NCI-H510A treated with DMSO at 0.1 percent for 48 hours (cell line): ENCODE measurements around the gene PRRT4.
A peak's percentile ranks its signal among the peaks of the same experiment; 100 is the strongest.

Experiments used
- DNase-seq: peaks from one replicate; lab custom pipeline; 2025; lab: John Stamatoyannopoulos, UW

The PRRT4 gene

DNA sequence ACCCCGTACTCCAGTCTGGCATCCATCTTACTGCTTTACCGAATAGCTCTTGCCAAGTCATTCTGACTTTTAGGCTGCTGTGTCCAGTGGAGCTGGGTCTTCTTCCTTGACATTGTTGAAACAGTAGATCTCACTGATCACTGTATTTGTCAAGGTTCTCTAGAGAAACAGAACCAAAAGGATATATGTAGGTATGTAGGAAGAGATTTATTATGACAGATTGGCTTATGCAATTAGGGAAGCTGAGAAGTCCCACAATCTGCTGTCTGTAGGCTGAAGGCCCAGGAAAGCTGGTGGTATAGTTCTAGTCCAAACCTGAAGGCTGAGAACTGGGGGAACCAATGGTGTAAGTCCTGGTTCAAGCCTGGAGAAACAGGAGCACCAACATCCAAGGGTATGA lies 12.1 kb upstream of the PRRT4 start:
- no peak for DNase-seq

DNA sequence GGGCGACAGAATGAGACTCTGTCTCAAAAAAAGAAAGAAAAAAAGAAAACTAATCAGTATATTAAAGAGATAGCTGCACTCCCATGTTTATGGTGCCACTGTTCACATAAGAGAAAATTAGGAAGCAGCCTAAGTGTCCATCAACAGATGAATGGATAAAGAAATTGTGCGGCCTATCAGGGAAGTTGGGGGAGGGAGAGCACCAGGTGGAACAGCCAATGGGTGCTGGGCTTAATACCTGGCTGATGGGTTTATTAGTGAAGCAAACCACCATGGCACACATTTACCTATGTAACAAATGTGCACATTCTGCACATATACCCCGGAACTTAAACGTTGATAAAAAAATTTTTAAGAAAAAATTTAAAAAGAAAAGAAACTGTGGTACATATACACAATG lies 9.0 kb upstream of the PRRT4 start:
- DNase-seq: no peak

DNA sequence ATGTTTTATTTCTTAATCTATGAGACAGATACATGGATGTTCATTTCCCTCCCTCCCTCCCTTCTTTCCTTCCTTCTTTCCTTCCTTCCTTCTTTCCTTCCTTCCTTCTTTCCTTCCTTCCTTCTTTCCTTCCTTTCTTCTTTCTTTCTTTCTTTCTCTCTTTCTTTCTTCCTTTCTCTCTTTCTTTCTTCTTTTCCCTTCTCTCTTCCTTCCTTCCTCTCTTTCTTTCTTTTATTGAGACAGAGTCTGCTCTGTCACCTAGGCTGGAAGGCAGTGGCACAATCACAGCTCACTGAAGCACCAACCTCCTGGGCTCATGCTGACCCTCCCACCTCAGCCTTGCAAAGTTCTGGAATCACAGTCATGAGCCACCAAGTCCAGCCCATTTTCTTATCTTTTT lies 5.5 kb upstream of the PRRT4 start:
- no peak for DNase-seq

DNA sequence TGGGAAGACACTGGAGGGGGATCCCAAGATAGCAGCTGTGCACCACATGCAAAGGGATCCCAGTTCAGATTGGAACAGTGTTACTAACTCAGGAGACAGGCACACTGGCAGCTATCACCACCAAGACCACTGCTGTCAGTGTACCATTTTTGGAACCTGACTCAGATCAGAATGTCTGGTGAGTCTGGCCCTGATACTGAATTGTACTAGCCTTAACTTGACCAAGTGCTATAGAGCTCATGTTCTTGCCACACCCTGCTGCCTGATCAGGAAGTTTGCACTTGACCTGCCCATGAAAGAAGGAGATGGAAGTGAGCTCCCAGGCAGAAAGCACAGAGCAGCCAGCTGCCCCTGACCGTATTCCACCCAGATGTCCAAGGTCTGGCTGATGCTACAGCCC lies 4.8 kb upstream of the PRRT4 start:
- DNase-seq: no peak

GRCh38 chr7:128365432-128365831 lies 3.9 kb upstream of the PRRT4 start:
- DNase-seq: no peak

DNA sequence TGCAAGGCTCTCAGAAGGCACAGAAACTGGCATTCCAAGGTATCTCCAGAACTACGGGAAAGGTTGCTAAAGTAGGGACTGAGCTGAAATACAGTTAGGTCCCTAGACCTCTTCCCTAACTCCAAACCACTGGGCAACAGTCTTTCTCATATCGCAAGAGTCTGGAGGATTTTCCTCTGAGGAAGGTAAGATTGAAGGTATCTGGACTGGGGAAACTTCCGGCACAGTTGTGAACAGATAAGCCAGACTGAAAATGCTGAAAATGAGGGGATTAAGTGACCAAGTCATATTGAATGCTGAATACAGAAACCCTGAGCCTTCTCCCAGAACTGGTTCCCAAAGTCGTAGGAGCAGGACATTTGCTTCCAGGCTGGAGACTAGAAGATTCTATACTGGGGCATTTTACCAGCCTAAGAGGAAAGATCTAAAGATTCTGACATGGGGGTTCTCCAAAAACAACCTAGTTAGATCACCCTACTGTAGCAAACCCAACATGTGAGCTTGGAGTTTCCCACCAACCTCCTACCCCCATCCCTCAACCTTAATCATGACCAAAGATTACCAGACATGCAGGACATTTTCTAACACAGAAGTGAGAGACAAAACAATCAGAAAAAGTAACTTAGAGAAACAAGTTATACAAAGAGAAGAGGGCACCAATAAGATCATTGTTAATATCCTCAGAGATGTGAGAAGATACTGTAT lies 2.8 kb upstream of the PRRT4 start:
- no peak for DNase-seq

DNA sequence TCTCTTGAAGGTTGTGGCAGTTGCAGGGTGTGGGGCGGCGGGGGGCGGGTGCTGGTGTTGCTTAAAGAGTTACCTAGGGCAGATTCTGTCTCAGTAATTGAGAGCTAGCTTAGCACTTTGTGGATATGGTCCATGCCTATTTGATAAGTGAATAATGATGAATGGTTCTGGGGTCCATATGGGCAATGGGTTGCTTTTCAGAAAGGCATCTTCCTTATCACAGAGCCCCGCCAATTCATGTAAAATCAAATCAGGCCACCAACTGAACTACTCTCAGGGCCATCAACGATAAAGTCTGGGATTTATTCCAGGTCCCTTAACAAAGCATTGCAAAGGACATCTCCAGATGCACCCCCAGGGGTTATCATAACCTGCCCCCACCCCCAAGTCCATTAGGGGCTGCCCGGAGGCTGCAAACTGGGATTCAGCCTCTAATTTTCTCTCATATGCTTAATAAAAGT lies 1.8 kb upstream of the PRRT4 start:
- no peak for DNase-seq

GRCh38 chr7:128362670-128363069 lies 1.2 kb upstream of the PRRT4 start:
- DNase-seq: no peak

DNA sequence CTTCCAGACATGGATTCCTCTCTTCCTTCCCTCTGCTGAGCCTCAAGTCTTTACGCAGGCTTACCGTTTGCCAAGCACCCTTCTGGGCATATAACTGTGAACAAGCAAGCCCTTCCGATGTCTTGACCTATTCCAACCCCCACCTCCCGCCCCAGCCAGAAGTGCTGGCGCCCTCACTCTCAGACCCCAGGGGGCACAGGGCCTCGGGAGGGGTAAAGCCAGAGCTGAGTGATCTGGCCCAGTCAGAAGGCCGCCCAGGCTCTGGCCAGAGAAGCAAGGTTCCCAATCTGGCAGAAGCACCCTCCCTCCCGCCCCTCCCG lies 1.2 kb downstream of the PRRT4 start:
- DNase-seq: no peak

DNA sequence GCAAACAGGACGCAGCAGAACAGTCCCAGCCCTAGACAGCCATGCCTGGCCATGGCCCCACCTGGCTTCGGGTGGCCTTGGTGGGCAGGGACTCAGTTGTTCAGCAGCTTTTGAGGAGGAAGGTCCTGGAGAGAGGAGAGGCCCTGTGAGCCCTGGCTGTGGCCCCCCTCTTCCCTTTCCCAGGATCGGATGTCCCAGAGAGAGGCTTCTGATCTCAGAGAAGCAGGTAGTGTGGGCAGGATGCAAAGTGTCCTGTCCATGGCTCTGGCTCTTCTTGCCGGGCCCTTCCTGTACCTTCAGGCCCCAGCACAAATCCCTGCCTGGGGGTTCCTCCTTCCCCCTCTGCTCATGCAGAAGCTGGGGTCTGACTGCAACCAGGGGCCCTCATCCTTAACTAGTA lies 1.6 kb downstream of the PRRT4 start:
- no peak for DNase-seq

- DNase-seq: no peak
These were observed 2.2 kb downstream of the PRRT4 start for GRCh38 chr7:128359336-128359735.

DNA sequence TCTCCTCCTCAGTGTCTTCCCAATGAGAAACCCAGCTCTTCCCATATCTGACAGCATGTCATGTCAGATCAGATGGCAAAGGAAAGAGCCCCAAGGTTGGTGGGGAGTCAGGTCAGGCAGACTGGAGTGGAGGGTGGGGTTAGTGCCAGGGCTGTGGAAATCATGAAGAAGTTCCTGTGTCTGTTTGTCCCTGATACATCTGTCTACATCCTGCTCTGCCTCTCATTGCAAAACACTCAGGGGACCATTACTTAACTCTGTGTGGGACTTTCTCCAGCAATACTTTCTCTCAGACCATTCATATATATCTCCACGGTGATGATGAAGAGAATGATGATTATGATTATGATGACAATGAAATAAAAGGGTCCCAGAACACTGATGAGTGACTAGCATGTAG lies 3.3 kb downstream of the PRRT4 start:
- DNase-seq: no peak

- DNase-seq: no peak
These were observed 4.3 kb downstream of the PRRT4 start for GRCh38 chr7:128357217-128357613.

GRCh38 chr7:128356546-128357216 lies 4.8 kb downstream of the PRRT4 start:
- DNase-seq: no peak

GRCh38 chr7:128353610-128354009 lies 7.9 kb downstream of the PRRT4 start:
- no peak for DNase-seq

- no peak for DNase-seq
These were observed 8.3 kb downstream of the PRRT4 start for GRCh38 chr7:128353189-128353588.

- no peak for DNase-seq
These were observed 8.9 kb downstream of the PRRT4 start for GRCh38 chr7:128352636-128353035.

DNA sequence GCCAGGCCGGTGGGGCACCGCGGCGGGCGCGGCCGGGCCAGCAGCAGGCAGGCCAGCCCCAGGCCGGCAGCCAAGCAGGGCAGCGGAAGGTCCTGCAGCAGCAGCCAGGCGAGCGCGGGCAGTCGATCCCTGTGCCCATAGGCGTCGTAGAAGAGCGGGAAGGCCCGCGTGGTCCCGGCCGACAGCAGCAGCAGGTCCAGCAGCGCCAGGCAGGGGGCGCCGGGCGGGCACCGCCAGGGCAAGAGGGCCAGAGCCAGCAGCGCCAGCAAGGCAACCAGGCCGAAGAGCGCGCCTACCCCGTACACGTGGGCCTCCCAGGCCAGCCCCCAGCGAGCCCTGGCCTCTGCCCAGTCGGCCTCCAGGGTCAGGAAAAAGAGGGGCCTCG lies 9.3 kb downstream of the PRRT4 start:
- peak; percentile 4 for DNase-seq

- no peak for DNase-seq
These were observed 10.0 kb downstream of the PRRT4 start for GRCh38 chr7:128351296-128352152.

DNA sequence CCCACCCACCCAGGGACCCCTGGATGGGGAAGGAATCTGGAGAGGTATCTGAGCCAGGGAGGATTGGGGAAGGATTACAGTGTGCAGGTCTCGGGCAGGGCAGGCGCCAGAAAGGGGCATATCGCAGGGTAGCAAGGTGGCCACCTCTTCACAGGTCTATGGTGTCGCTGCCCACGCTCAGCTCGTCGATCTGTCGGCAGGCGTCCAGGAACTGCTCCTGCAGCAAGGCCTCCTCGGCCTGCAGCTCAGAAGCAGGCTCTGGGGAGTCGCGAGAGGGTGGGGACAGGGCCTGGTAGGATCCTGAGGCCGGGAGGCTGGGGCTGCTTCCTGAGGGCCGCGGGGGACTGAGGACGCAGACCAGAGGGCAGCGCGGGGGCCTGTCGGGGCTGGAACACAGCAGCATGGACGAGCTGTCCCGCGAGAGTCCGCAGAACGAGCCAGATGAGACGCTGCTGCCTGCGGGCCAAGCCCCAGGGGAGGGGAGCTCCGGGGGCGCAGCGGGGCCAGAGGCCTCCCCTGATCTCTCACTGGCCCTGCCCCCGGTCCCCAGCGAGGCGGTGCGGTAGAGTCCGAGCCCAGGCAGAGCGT lies 10.7 kb downstream of the PRRT4 start:
- DNase-seq: no peak

GRCh38 chr7:128349466-128349825 lies 12.0 kb downstream of the PRRT4 start:
- no peak for DNase-seq

- DNase-seq: no peak
These were observed 13.8 kb downstream of the PRRT4 start for GRCh38 chr7:128347647-128348097.

GRCh38 chr7:128344431-128344774 lies 17.1 kb downstream of the PRRT4 start:
- no peak for DNase-seq
